Sigmoid colon (tissue), 7 donors: ENCODE data around the gene GNS. TPM values are rescaled to one million over a fixed set of nuclear protein-coding genes. Genes with fewer than 3 reads are reported as not detected.
A peak's percentile ranks its signal among the peaks of the same experiment; 100 is the strongest.
"Not testable (repeated sequence)": the region's sequence is repeated elsewhere in the genome, so short reads cannot be mapped to it uniquely, and the experiment has no call there.

Source experiments
- DNase-seq: peaks from one replicate; pipeline ENCODE4 v3.0.0-alpha.2; 2019
- H3K27ac ChIP-seq, 4 donors: fragments of 200-600 bp; sonication (generic); one replicate each; pipeline ENCODE4 v1.5.1; 2016 to 2019; ENCODE audit warnings: mild to moderate bottlenecking in 1 of 4
- H3K27me3 ChIP-seq, 3 donors: fragments of 200-600 bp; sonication (generic); one replicate each; pipeline ENCODE4 v1.5.1; 2019; ENCODE audit warnings: mild to moderate bottlenecking in 1 of 3
- H3K36me3 ChIP-seq, 4 donors: fragments of 200-600 bp; sonication (generic); one replicate each; pipeline ENCODE4 v1.5.1; 2016 to 2019
- H3K4me1 ChIP-seq, 4 donors: fragments of 200-600 bp; sonication (generic); one replicate each; pipeline ENCODE4 v1.5.1; 2017 to 2019
- H3K4me3 ChIP-seq, 4 donors: fragments of 200-600 bp; sonication (generic); one replicate each; pipeline ENCODE4 v1.5.1; 2017 to 2019; ENCODE audit warnings: mild to moderate bottlenecking in 2 of 4, moderate library complexity in 1 of 4
- H3K9me3 ChIP-seq, 4 donors: fragments of 200-600 bp in 3 of 4; sonication (generic) in 3 of 4; one replicate each; pipeline versions ENCODE4 v1.5.1 to v1.6.1; 2013 to 2019
- EP300 ChIP-seq, 4 donors: sonication (generic); formaldehyde crosslinking; IDR thresholded peaks; one replicate each; pipeline ENCODE4 v1.6.1; 2017; ENCODE audit warnings: antibody characterized with exemption in 4 of 4
- POLR2A ChIP-seq, 2 donors: fragments of 450-650 bp; IDR thresholded peaks; one replicate each; pipeline ENCODE4 v1.6.1; 2016; ENCODE audit warnings: antibody characterized with exemption in 2 of 2, mild to moderate bottlenecking in 2 of 2, moderate library complexity in 2 of 2
- POLR2AphosphoS5 ChIP-seq, 4 donors: sonication (generic); formaldehyde crosslinking; IDR thresholded peaks; one replicate each; pipeline ENCODE4 v1.6.1; 2017; ENCODE audit warnings: antibody characterized with exemption in 4 of 4
- WGBS, 2 donors: extraction: QIAGEN DNeasy Blood & Tissue Kit; methylation state at CpG; one replicate each; pipeline ENCODE4 v1.1.7; 2013; 5-methylcytosine and 5-hydroxymethylcytosine counted together
- intact Hi-C: fragments of 100-400 bp; cut with DNase I; formaldehyde crosslinking; loops from one replicate; pipeline ENCODE4 v1.15.1; 2023
- polyA plus RNA-seq, 3 donors: library from polyadenylated mRNA; stranded (reverse); fragments of 200-250 nt; gene quantifications; one replicate each; pipeline ENCODE4 v1.2.3, GENCODE V29; 2013
- total RNA-seq, 4 donors: library from RNA; depleted of rRNA; stranded (reverse); fragments of >200 nt; gene quantifications; one replicate each; pipeline ENCODE4 v1.1.0, GENCODE V29; 2016
- TF ChIP-seq, protein P1 (sequence below), 4 experiments: fragments of 450-650 bp in 3 of 4; fragments of 200-600 bp in 1 of 4; IDR thresholded peaks; one replicate each; pipeline ENCODE4 v1.5.1; 2016 to 2019; ENCODE audit warnings: antibody characterized with exemption in 4 of 4, mild to moderate bottlenecking in 3 of 4, moderate library complexity in 2 of 4
- donor health status: healthy with polysubstance abuse.
- donor health status: Bipolar disorder and iron deficiency.
- donor health status: healthy.

GNS gene
- total and polyA plus RNA-seq, 7 donors, result 4.2 to 73.0 (median 65.3) TPM

DNA sequence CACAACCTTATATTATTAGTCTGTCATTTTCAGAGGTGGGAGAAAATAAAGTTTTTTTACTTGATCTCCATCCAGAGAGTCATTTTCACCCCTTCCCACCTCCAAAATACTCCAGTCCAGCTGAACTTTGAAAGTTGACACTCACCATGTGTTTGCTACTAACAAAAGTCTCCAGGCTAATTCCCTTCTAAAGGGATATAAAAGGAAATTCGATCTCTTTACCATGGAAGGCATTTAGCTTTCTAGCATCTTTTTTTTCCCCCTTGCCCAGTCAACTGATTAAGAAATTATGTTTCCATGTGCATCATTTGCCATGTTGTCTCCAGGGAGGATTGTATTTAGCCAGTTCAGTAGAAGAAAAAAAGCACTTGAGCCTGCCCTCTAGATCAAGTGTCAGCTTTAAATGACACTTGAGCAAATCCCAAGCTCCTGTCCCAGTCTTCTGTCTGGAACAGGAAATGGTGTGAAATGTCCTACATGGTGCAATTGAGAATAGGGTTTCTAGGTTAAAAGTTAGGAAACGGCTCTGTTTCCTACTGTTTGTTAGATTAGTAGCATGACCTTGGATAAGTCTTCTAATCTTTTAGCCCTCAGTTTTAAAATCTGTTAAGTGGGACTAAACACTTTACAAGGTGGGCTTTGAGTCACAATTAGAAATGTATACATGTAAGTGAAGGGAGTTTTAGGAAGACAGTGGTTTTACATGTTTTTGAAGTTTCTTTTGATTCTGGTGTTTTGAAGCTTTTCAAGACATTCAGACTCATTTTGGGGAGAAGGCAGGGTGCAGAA lies 67.2 kb downstream of the GNS start:
- no peaks in the 10 kb centered on the region for H3K9me3 ChIP-seq
- no peak for TF ChIP-seq POLR2A (IDR thresholded peaks at IDR 0.05)
- no peak for TF ChIP-seq EP300 (IDR thresholded peaks at IDR 0.05)
- no peak for TF ChIP-seq POLR2AphosphoS5 (IDR thresholded peaks at IDR 0.05)
- TF ChIP-seq, protein P1, sequence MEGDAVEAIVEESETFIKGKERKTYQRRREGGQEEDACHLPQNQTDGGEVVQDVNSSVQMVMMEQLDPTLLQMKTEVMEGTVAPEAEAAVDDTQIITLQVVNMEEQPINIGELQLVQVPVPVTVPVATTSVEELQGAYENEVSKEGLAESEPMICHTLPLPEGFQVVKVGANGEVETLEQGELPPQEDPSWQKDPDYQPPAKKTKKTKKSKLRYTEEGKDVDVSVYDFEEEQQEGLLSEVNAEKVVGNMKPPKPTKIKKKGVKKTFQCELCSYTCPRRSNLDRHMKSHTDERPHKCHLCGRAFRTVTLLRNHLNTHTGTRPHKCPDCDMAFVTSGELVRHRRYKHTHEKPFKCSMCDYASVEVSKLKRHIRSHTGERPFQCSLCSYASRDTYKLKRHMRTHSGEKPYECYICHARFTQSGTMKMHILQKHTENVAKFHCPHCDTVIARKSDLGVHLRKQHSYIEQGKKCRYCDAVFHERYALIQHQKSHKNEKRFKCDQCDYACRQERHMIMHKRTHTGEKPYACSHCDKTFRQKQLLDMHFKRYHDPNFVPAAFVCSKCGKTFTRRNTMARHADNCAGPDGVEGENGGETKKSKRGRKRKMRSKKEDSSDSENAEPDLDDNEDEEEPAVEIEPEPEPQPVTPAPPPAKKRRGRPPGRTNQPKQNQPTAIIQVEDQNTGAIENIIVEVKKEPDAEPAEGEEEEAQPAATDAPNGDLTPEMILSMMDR (IDR thresholded peaks at IDR 0.05), result no peak
- intact Hi-C loops, result loop anchor here (2.0 to 10.0 kb wide), 2 partner anchors 81 to 287 kb away; partner anchors contain the start of genes RASSF3 and XPOT
- peak overlapping the region in 3 of 4 donors; percentile 37 to 92 (median 81) for H3K27ac ChIP-seq
- H3K4me1 ChIP-seq, result peaks cover 0 to 80% (median 68%) of the 10 kb centered on the region in 4 donors
- H3K27me3 ChIP-seq, result no peaks in the 10 kb centered on the region
- no peak overlapping the region for H3K4me3 ChIP-seq
- WGBS, 2 donors, result 53 to 64% methylated on average over 2 of the region's 2 CpGs
- DNase-seq, result no peak
- peaks cover 0 to 10% (median 7%) of the 10 kb centered on the region in 4 donors for H3K36me3 ChIP-seq

DNA sequence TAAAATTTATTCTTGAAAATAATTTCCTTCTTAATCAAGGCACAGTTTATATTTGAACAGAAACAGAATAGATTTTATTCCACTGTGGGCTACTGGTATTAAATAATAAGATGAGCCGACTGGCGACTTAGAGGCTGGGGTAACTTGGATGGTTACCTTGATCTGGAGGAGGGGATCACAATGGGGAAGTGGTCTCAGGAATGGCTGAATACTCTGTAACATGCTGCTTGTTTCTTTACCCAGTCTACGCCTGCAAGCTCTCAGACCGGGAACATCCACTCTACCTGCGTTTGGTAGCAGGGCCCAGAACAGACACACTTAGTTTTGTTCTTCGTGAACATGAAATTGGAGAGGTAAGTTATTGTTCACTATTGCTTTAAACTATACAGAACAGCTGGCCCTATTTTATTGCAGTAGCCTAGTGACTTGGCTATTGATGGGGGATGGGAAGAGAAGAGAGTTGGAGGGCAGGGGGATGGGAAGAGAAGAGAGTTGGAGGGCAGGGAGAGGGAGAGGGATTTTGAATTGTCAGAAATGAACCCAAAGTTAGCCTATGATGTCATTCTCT lies 67.9 kb downstream of the GNS start:
- no peaks in the 10 kb centered on the region for H3K9me3 ChIP-seq
- intact Hi-C loops, result loop anchor here (10.0 kb wide), 1 partner anchor 287 kb away; the partner anchor contains the start of gene XPOT
- peaks cover 0 to 10% (median 7%) of the 10 kb centered on the region in 4 donors for H3K36me3 ChIP-seq
- peak overlapping the region in 3 of 4 donors; percentile 37 to 92 (median 81) for H3K27ac ChIP-seq
- H3K4me3 ChIP-seq, result no peak overlapping the region
- no peaks in the 10 kb centered on the region for H3K27me3 ChIP-seq
- no peak for DNase-seq
- TF ChIP-seq, protein P1 (IDR thresholded peaks at IDR 0.05), result no peak
- TF ChIP-seq EP300 (IDR thresholded peaks at IDR 0.05), result no peak
- TF ChIP-seq POLR2A (IDR thresholded peaks at IDR 0.05), result no peak
- TF ChIP-seq POLR2AphosphoS5 (IDR thresholded peaks at IDR 0.05), result no peak
- WGBS, 2 donors, result 88 to 92% methylated on average over 6 of the region's 6 CpGs
- peaks cover 0 to 80% (median 66%) of the 10 kb centered on the region in 4 donors for H3K4me1 ChIP-seq

DNA sequence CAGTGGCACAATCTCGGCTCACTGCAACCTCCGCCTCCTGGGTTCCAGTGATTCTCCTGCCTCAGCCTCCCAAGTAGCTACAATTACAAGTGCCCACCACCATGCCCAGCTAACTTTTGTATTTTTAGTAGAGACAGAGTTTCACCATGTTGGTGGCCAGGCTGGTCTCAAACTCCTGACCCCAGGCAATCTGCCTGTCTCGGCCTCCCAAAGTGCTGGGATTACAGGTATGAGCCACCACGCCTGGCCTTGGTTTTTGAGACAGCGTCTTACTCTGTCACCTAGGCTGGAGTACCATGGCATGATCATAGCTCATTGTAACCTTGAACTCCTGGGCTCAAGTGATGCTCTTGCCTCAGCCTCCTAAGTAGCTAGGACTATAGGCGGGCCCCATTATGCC lies 69.0 kb downstream of the GNS start:
- Histone ChIP-seq H3K27ac (peak overlapping the region in 2 of 4 donors; percentile 81 to 92), H3K4me1 (peaks cover 0 to 75% (median 57%) of the 10 kb centered on the region in 4 donors), H3K36me3 (peaks cover 0 to 14% (median 3%) of the 10 kb centered on the region in 4 donors)
- intact Hi-C loops, result loop anchor here (10.0 kb wide), 1 partner anchor 285 kb away; the partner anchor contains the start of gene XPOT
- not testable (repeated sequence) for H3K9me3 ChIP-seq, H3K27me3 ChIP-seq, DNase-seq, H3K4me3 ChIP-seq
- WGBS, 2 donors, result 98% methylated on average over 6 of the region's 6 CpGs

DNA sequence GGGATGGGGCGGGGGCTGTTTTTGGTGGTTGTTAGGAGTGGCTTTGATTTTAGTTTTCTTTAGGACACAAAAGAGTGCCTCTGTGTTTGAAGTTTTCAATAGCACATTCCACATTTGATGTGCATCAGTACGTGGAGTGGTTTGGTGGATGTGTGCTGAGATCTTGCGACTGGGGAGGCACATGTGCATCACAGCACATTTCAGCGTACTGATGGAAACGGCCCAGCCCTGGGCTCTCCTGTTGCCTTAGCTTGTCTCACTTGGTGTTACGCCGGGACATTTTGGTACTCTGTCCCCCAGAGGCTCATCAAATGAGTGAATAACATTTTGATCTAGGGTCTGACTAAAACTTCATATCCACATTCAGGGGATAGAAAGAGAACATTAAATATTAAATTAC lies 70.5 kb downstream of the GNS start:
- TF ChIP-seq EP300 (IDR thresholded peaks at IDR 0.05) (no peak), POLR2AphosphoS5 (IDR thresholded peaks at IDR 0.05) (no peak), POLR2A (IDR thresholded peaks at IDR 0.05) (no peak)
- TF ChIP-seq, protein P1 (IDR thresholded peaks at IDR 0.05), result no peak
- no peak for DNase-seq
- intact Hi-C loops, result no loop called here
- H3K27ac ChIP-seq, result peak overlapping the region; percentile 49 to 92 (median 80)
- 89 to 96% methylated on average over 7 of the region's 7 CpGs for WGBS, 2 donors
- H3K9me3 ChIP-seq, result no peaks in the 10 kb centered on the region
- peaks cover 0 to 72% (median 50%) of the 10 kb centered on the region in 4 donors for H3K4me1 ChIP-seq
- peaks cover 0 to 13% (median 0%) of the 10 kb centered on the region in 4 donors for H3K36me3 ChIP-seq
- H3K4me3 ChIP-seq, result no peak overlapping the region
- H3K27me3 ChIP-seq, result no peaks in the 10 kb centered on the region

DNA sequence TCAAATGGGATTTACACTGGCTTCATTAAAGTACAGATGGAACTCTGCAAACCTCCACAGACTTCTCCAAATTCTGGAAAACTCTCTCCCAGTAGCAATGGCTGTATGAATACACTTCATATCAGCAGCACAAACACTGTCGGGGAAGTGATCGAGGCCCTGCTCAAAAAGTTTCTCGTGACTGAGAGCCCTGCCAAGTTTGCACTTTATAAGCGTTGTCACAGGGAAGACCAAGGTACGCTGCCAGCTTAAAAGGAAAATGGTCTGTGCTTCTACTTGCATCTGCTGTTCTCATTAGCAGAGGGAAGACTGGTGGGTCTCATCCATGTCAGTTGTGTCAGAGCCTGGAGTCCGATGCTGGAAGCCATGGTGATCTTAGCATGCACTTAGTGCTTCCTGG lies 71.0 kb downstream of the GNS start:
- intact Hi-C loops, result no loop called here
- Histone ChIP-seq H3K36me3 (peaks cover 0 to 13% (median 0%) of the 10 kb centered on the region in 4 donors), H3K27me3 (no peaks in the 10 kb centered on the region), H3K4me1 (peaks cover 0 to 73% (median 51%) of the 10 kb centered on the region in 4 donors), H3K4me3 (no peak overlapping the region), H3K27ac (peak overlapping the region; percentile 49 to 92 (median 80)), H3K9me3 (no peaks in the 10 kb centered on the region)
- WGBS, 2 donors, result 54 to 72% methylated on average over 6 of the region's 6 CpGs
- peak; percentile 25 to 69 (median 35) for TF ChIP-seq POLR2AphosphoS5 (IDR thresholded peaks at IDR 0.05)
- no peak for TF ChIP-seq POLR2A (IDR thresholded peaks at IDR 0.05)
- peak in 2 of 4 donors; percentile 23 to 28 for TF ChIP-seq EP300 (IDR thresholded peaks at IDR 0.05)
- TF ChIP-seq, protein P1 (IDR thresholded peaks at IDR 0.05), result no peak
- peak; percentile 83 for DNase-seq
